Measurements from ENCODE around the gene NFIA. TPM values are rescaled to one million over a fixed set of nuclear protein-coding genes. Genes with fewer than 3 reads are reported as not detected.

NFIA gene
- total RNA-seq, 1 donor from 2014 or later: 1.5 TPM

- DNase-seq (ENCODE audit: low spot score): no peak
- no peak overlapping the region for H3K4me3 Mint-ChIP-seq (ENCODE audit: low read depth)
- intact Hi-C loops (cut with micrococcal nuclease): no loop called here
- no peaks in the 10 kb centered on the region for H3K4me1 Mint-ChIP-seq (ENCODE audit: low read depth)
- no peaks in the 10 kb centered on the region for H3K9me3 Mint-ChIP-seq
- H3K27ac Mint-ChIP-seq: no peak overlapping the region
- no peaks in the 10 kb centered on the region for H3K36me3 Mint-ChIP-seq (ENCODE audit: low read depth)
- H3K27me3 Mint-ChIP-seq (ENCODE audit: low read depth): peaks cover 13% of the 10 kb centered on the region
Measured at GRCh38 chr1:61204528-61204927, 122.2 kb downstream of the NFIA start.

- Mint-ChIP-seq H3K4me1 (ENCODE audit: low read depth) (no peaks in the 10 kb centered on the region), H3K4me3 (ENCODE audit: low read depth) (no peak overlapping the region), H3K9me3 (no peaks in the 10 kb centered on the region), H3K36me3 (ENCODE audit: low read depth) (no peaks in the 10 kb centered on the region), H3K27ac (no peak overlapping the region), H3K27me3 (ENCODE audit: low read depth) (peaks cover 15% of the 10 kb centered on the region)
- no peak for DNase-seq (ENCODE audit: low spot score)
- intact Hi-C loops (cut with micrococcal nuclease): no loop called here
Measured at GRCh38 chr1:61207416-61207815, 125.1 kb downstream of the NFIA start.

GRCh38 chr1:61208172-61208571, 125.8 kb downstream of the NFIA start:
- H3K27ac Mint-ChIP-seq: no peak overlapping the region
- H3K27me3 Mint-ChIP-seq (ENCODE audit: low read depth): peaks cover 15% of the 10 kb centered on the region
- intact Hi-C loops (cut with micrococcal nuclease): no loop called here
- no peaks in the 10 kb centered on the region for H3K4me1 Mint-ChIP-seq (ENCODE audit: low read depth)
- H3K9me3 Mint-ChIP-seq: no peaks in the 10 kb centered on the region
- no peak overlapping the region for H3K4me3 Mint-ChIP-seq (ENCODE audit: low read depth)
- H3K36me3 Mint-ChIP-seq (ENCODE audit: low read depth): no peaks in the 10 kb centered on the region
- no peak for DNase-seq (ENCODE audit: low spot score)

GRCh38 chr1:61208831-61209230, 126.5 kb downstream of the NFIA start:
- no peak for DNase-seq (ENCODE audit: low spot score)
- Mint-ChIP-seq H3K9me3 (no peaks in the 10 kb centered on the region), H3K27ac (no peak overlapping the region), H3K36me3 (ENCODE audit: low read depth) (no peaks in the 10 kb centered on the region), H3K4me1 (ENCODE audit: low read depth) (no peaks in the 10 kb centered on the region), H3K27me3 (ENCODE audit: low read depth) (peaks cover 14% of the 10 kb centered on the region), H3K4me3 (ENCODE audit: low read depth) (no peak overlapping the region)
- intact Hi-C loops (cut with micrococcal nuclease): no loop called here

GRCh38 chr1:61210435-61211154, 128.2 kb downstream of the NFIA start:
- Mint-ChIP-seq H3K4me1 (ENCODE audit: low read depth) (no peaks in the 10 kb centered on the region), H3K4me3 (ENCODE audit: low read depth) (no peak overlapping the region), H3K9me3 (no peaks in the 10 kb centered on the region), H3K27me3 (ENCODE audit: low read depth) (peaks cover 14% of the 10 kb centered on the region), H3K36me3 (ENCODE audit: low read depth) (no peaks in the 10 kb centered on the region), H3K27ac (no peak overlapping the region)
- no peak for DNase-seq (ENCODE audit: low spot score)
- intact Hi-C loops (cut with micrococcal nuclease): no loop called here

- intact Hi-C loops (cut with micrococcal nuclease): no loop called here
- H3K4me1 Mint-ChIP-seq (ENCODE audit: low read depth): no peaks in the 10 kb centered on the region
- no peak for DNase-seq (ENCODE audit: low spot score)
- no peak overlapping the region for H3K4me3 Mint-ChIP-seq (ENCODE audit: low read depth)
- no peaks in the 10 kb centered on the region for H3K36me3 Mint-ChIP-seq (ENCODE audit: low read depth)
- no peaks in the 10 kb centered on the region for H3K9me3 Mint-ChIP-seq
- peaks cover 4% of the 10 kb centered on the region for H3K27me3 Mint-ChIP-seq (ENCODE audit: low read depth)
- H3K27ac Mint-ChIP-seq: no peak overlapping the region
Measured at GRCh38 chr1:61213245-61214011, 131.1 kb downstream of the NFIA start.

- no peaks in the 10 kb centered on the region for H3K36me3 Mint-ChIP-seq (ENCODE audit: low read depth)
- no peaks in the 10 kb centered on the region for H3K4me1 Mint-ChIP-seq (ENCODE audit: low read depth)
- H3K4me3 Mint-ChIP-seq (ENCODE audit: low read depth): no peak overlapping the region
- H3K9me3 Mint-ChIP-seq: no peaks in the 10 kb centered on the region
- intact Hi-C loops (cut with micrococcal nuclease): no loop called here
- no peak for DNase-seq (ENCODE audit: low spot score)
- no peak overlapping the region for H3K27ac Mint-ChIP-seq
- H3K27me3 Mint-ChIP-seq (ENCODE audit: low read depth): peaks cover 3% of the 10 kb centered on the region
Measured at GRCh38 chr1:61215119-61215518, 132.8 kb downstream of the NFIA start.

- intact Hi-C loops (cut with micrococcal nuclease): no loop called here
- Mint-ChIP-seq H3K36me3 (ENCODE audit: low read depth) (no peaks in the 10 kb centered on the region), H3K27ac (no peak overlapping the region), H3K27me3 (ENCODE audit: low read depth) (no peaks in the 10 kb centered on the region), H3K9me3 (no peaks in the 10 kb centered on the region), H3K4me1 (ENCODE audit: low read depth) (no peaks in the 10 kb centered on the region), H3K4me3 (ENCODE audit: low read depth) (no peak overlapping the region)
- DNase-seq (ENCODE audit: low spot score): no peak
Measured at GRCh38 chr1:61215676-61216289, 133.4 kb downstream of the NFIA start.

GRCh38 chr1:61220536-61220935, 138.2 kb downstream of the NFIA start:
- H3K9me3 Mint-ChIP-seq: no peaks in the 10 kb centered on the region
- no peaks in the 10 kb centered on the region for H3K4me1 Mint-ChIP-seq (ENCODE audit: low read depth)
- H3K27ac Mint-ChIP-seq: no peak overlapping the region
- no peak overlapping the region for H3K4me3 Mint-ChIP-seq (ENCODE audit: low read depth)
- H3K27me3 Mint-ChIP-seq (ENCODE audit: low read depth): peaks cover 11% of the 10 kb centered on the region
- intact Hi-C loops (cut with micrococcal nuclease): no loop called here
- no peak for DNase-seq (ENCODE audit: low spot score)
- no peaks in the 10 kb centered on the region for H3K36me3 Mint-ChIP-seq (ENCODE audit: low read depth)

GRCh38 chr1:61221642-61222041, 139.3 kb downstream of the NFIA start:
- no peaks in the 10 kb centered on the region for H3K4me1 Mint-ChIP-seq (ENCODE audit: low read depth)
- H3K27me3 Mint-ChIP-seq (ENCODE audit: low read depth): peaks cover 11% of the 10 kb centered on the region
- H3K36me3 Mint-ChIP-seq (ENCODE audit: low read depth): no peaks in the 10 kb centered on the region
- H3K27ac Mint-ChIP-seq: no peak overlapping the region
- intact Hi-C loops (cut with micrococcal nuclease): no loop called here
- H3K9me3 Mint-ChIP-seq: no peaks in the 10 kb centered on the region
- DNase-seq (ENCODE audit: low spot score): no peak
- no peak overlapping the region for H3K4me3 Mint-ChIP-seq (ENCODE audit: low read depth)

- H3K27me3 Mint-ChIP-seq (ENCODE audit: low read depth): peaks cover 11% of the 10 kb centered on the region
- no peaks in the 10 kb centered on the region for H3K36me3 Mint-ChIP-seq (ENCODE audit: low read depth)
- no peak for DNase-seq (ENCODE audit: low spot score)
- no peak overlapping the region for H3K27ac Mint-ChIP-seq
- intact Hi-C loops (cut with micrococcal nuclease): no loop called here
- no peaks in the 10 kb centered on the region for H3K9me3 Mint-ChIP-seq
- H3K4me1 Mint-ChIP-seq (ENCODE audit: low read depth): no peaks in the 10 kb centered on the region
- H3K4me3 Mint-ChIP-seq (ENCODE audit: low read depth): no peak overlapping the region
Measured at GRCh38 chr1:61222240-61222639, 139.9 kb downstream of the NFIA start.

GRCh38 chr1:61223140-61223539, 140.8 kb downstream of the NFIA start:
- H3K4me1 Mint-ChIP-seq (ENCODE audit: low read depth): no peaks in the 10 kb centered on the region
- H3K36me3 Mint-ChIP-seq (ENCODE audit: low read depth): no peaks in the 10 kb centered on the region

GRCh38 chr1:61224609-61225008, 142.2 kb downstream of the NFIA start:
- no peaks in the 10 kb centered on the region for H3K4me1 Mint-ChIP-seq (ENCODE audit: low read depth)
- intact Hi-C loops (cut with micrococcal nuclease): no loop called here
- DNase-seq (ENCODE audit: low spot score): no peak
- H3K27me3 Mint-ChIP-seq (ENCODE audit: low read depth): peaks cover 14% of the 10 kb centered on the region
- no peak overlapping the region for H3K27ac Mint-ChIP-seq
- no peaks in the 10 kb centered on the region for H3K36me3 Mint-ChIP-seq (ENCODE audit: low read depth)
- H3K9me3 Mint-ChIP-seq: no peaks in the 10 kb centered on the region
- H3K4me3 Mint-ChIP-seq (ENCODE audit: low read depth): no peak overlapping the region

More at GRCh38 chr1:61223140-61223539, 140.8 kb downstream of the NFIA start:
- DNase-seq (ENCODE audit: low spot score): no peak
- H3K27me3 Mint-ChIP-seq (ENCODE audit: low read depth): peaks cover 12% of the 10 kb centered on the region
- intact Hi-C loops (cut with micrococcal nuclease): no loop called here
- H3K4me3 Mint-ChIP-seq (ENCODE audit: low read depth): no peak overlapping the region
- H3K9me3 Mint-ChIP-seq: no peaks in the 10 kb centered on the region
- H3K27ac Mint-ChIP-seq: no peak overlapping the region

All from activated T-helper 2 cell treated with anti-CD3 and anti-CD28 coated beads, Interferon-gamma antibody, Interleukin-2, Interleukin-4, amounts not matched to agents 10 μg/mL and 5 μg/mL and 100 μg/mL, durations not matched to agents 14 hours and 24 hours and 36 hours (primary cell).